ENCODE results near the gene TMEM14A.

GRCh38 chr6:52704060-52704459, 33.1 kb downstream of the TMEM14A start:
- TF ChIP-seq CTCF (IDR thresholded peaks at IDR 0.05; ENCODE audit: control extremely low read depth in 1 of 3, insufficient read depth in 1 of 3, low read depth in 1 of 3, low read length in 3 of 3) (no peak), ASH2L (IDR thresholded peaks at IDR 0.05; ENCODE audit: low read length) (no peak)
